Activated CD4-positive, alpha-beta T cell treated with anti-CD3 and anti-CD28 coated beads for 36 hours (primary cell): Measurements from ENCODE around the gene FCN1. TPM values are rescaled to one million over a fixed set of nuclear protein-coding genes. Genes with fewer than 3 reads are reported as not detected.

ENCODE experiments used
- ATAC-seq: fragments of 200-7000 bp; cut with Tn5 transposase; one replicate; pipeline ENCODE4 v1.10.0; 2021; ENCODE audit warnings: mild to moderate bottlenecking, moderate library complexity
- CTCF ChIA-PET: fragments of 350-600 bp; sonication (Branson Sonifier 250); formaldehyde crosslinking; loops from one replicate; lab custom pipeline; 2021; ENCODE audit warnings: antibody characterized with exemption; lab: Charles Lee
- POLR2A ChIA-PET: fragments of 350-600 bp; sonication (Branson Sonifier 250); formaldehyde crosslinking; loops from one replicate; lab custom pipeline; 2021; ENCODE audit warnings: antibody characterized with exemption, inconsistent platforms; lab: Charles Lee
- DNase-seq: peaks from one replicate; pipeline ENCODE4 v3.0.0-alpha.2; 2020
- H3K27ac Mint-ChIP-seq: one replicate; pipeline ENCODE4 v1.8.0; 2021; ENCODE audit warnings: mixed read lengths
- H3K27me3 Mint-ChIP-seq: one replicate; pipeline ENCODE4 v1.8.0; 2021; ENCODE audit warnings: mixed read lengths
- H3K36me3 Mint-ChIP-seq: one replicate; pipeline ENCODE4 v1.8.0; 2021; ENCODE audit warnings: low read depth, mixed read lengths
- H3K4me1 Mint-ChIP-seq: one replicate; pipeline ENCODE4 v1.8.0; 2021; ENCODE audit warnings: mixed read lengths
- H3K4me3 Mint-ChIP-seq: one replicate; pipeline ENCODE4 v1.8.0; 2021; ENCODE audit warnings: mild to moderate bottlenecking, moderate library complexity, mixed read lengths
- H3K9me3 Mint-ChIP-seq: one replicate; pipeline ENCODE4 v1.8.0; 2021; ENCODE audit warnings: low read depth, mixed read lengths
- intact Hi-C, 2 experiments: fragments of 100-400 bp; cut with DNase I in 1 of 2; cut with micrococcal nuclease in 1 of 2; formaldehyde crosslinking; loops; one replicate each; pipeline versions ENCODE4 v1.14.2 to v1.15.1; 2022 to 2024; cut with DNase I, micrococcal nuclease
- total RNA-seq, 2 experiments: library from RNA; stranded (reverse); gene quantifications; one replicate each; pipeline ENCODE4 v1.2.3, GENCODE V29; 2021

The FCN1 gene
- total RNA-seq, 2 experiments from 2014 or later, result not detected

DNA sequence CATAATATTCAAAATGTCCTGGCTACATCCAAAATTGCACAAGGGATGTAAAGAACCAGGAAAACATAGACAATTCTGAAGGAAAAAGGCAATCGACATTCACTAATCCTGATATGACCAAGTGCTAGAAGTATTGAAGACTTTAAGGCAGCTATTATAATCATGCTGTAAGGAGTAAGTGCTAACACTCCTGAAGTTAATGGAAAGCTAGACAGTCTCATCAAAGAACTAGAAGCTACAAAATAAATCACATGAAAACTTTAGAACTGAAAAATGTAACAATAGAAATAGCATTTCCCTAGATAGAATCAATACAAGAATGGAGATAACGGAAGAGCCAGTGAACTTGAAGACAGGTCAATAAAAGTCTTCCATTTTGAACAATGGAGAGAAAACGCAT, 18.5 kb downstream of the FCN1 start:
- Mint-ChIP-seq H3K36me3 (no peaks in the 10 kb centered on the region), H3K4me3 (no peak overlapping the region), H3K27me3 (peaks cover 14% of the 10 kb centered on the region), H3K4me1 (no peaks in the 10 kb centered on the region), H3K27ac (no peak overlapping the region), H3K9me3 (peaks cover 11% of the 10 kb centered on the region)
- DNase-seq, result no peak
- intact Hi-C loops, result no loop called here
- no peak for ATAC-seq
- POLR2A ChIA-PET, result no interaction called here
- CTCF ChIA-PET, result no interaction called here

DNA sequence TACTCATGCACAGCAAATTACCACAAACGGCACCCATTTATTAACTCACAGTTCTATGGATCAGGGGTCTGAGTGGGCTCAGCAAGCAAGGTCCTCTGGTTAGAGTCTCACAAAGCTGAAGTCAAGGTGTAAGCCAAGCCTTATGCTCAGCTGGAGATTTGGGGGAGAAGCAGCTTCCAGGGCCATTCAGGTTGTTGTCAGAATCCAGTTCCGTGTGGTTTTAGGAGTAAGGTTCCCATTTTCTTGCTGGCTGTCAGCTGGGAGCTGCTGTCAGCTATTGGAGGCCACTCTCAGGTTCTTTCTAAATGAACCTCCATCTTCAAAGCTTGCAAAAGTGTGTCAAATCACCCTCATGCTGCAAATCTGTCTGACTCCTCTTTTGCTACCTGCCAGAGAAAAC, 19.4 kb downstream of the FCN1 start:
- Mint-ChIP-seq H3K36me3 (no peaks in the 10 kb centered on the region), H3K4me3 (no peak overlapping the region), H3K27me3 (peaks cover 12% of the 10 kb centered on the region), H3K27ac (no peak overlapping the region), H3K4me1 (no peaks in the 10 kb centered on the region), H3K9me3 (peaks cover 11% of the 10 kb centered on the region)
- ChIA-PET CTCF (no interaction called here), POLR2A (no interaction called here)
- intact Hi-C loops, result no loop called here
- ATAC-seq (no peak), DNase-seq (no peak)

DNA sequence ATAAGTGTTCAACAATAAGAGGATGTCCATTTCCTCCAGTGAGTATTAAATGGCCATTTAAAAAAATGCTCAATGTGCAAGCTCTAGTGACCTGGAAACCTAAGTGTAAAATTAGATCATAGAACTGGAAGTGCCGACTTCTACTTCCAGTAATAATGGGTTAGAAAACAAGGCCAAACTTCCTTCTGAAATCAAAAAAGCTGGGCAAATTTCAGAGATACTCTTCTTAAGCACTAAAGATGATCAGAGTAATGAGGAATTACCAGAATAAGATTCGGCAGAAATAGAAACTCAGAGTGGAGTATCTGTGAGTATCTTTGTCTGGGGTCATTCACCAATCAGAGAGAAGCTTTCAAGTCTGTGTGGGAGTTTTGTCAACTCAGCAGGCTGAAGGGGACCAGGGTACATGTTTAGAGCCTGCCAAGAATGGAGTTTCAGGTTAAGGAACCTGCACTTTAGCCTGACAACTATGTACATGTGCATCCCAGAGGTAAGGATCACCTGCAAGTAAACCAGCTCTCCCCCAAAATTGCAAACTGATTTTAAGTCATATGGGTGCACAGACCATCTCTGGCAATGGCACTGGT, 20.0 kb downstream of the FCN1 start:
- Mint-ChIP-seq H3K4me1 (no peaks in the 10 kb centered on the region), H3K36me3 (no peaks in the 10 kb centered on the region), H3K27ac (no peak overlapping the region), H3K4me3 (no peak overlapping the region), H3K9me3 (peaks cover 11% of the 10 kb centered on the region), H3K27me3 (peaks cover 12% of the 10 kb centered on the region)
- ATAC-seq (no peak), DNase-seq (no peak)
- intact Hi-C loops, result no loop called here
- ChIA-PET CTCF (no interaction called here), POLR2A (no interaction called here)

DNA sequence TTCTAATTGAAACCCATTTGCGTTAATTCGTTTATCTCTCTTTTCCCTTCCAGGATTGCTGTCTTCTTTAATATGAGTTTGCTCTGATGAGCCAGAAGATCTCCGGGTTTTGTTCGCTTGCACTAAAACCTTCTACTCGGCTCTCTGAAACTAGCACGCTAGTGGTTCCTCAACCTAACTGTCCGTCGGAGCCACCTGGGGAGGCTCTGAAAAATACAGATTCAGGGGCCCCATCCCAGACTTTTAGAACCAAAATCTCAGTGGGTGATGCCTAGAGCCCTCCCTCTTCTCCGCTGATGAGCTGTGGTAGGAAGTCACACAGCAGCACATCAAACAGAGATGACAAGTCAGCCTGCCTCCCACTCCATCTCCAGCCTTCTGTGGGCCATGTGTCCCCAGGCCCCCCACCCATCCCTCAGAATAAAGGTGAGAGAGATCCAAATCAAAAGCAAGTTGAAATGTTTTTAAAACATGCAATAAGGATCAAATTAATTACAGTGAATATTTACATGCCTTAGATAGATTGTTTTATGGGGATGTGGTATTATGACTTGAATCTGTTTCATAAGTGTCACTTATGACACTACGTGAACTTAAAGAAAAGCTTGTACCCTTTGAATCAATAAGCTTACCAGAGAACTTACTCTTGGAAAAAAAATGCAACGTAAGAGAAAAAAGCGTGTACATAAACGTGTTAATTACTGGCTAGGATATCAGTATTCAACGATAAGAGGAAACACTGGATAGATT, 20.7 kb downstream of the FCN1 start:
- intact Hi-C loops, result no loop called here
- Mint-ChIP-seq H3K27me3 (peaks cover 12% of the 10 kb centered on the region), H3K36me3 (no peaks in the 10 kb centered on the region), H3K27ac (no peak overlapping the region), H3K4me1 (no peaks in the 10 kb centered on the region), H3K9me3 (peaks cover 11% of the 10 kb centered on the region), H3K4me3 (no peak overlapping the region)
- ATAC-seq, result no peak
- POLR2A ChIA-PET, result no interaction called here
- DNase-seq, result no peak
- CTCF ChIA-PET, result interaction anchor here (0.6 kb wide), 1 partner anchor 240 kb away, joined by 3 read pairs; no protein-coding TSS in a partner anchor

DNA sequence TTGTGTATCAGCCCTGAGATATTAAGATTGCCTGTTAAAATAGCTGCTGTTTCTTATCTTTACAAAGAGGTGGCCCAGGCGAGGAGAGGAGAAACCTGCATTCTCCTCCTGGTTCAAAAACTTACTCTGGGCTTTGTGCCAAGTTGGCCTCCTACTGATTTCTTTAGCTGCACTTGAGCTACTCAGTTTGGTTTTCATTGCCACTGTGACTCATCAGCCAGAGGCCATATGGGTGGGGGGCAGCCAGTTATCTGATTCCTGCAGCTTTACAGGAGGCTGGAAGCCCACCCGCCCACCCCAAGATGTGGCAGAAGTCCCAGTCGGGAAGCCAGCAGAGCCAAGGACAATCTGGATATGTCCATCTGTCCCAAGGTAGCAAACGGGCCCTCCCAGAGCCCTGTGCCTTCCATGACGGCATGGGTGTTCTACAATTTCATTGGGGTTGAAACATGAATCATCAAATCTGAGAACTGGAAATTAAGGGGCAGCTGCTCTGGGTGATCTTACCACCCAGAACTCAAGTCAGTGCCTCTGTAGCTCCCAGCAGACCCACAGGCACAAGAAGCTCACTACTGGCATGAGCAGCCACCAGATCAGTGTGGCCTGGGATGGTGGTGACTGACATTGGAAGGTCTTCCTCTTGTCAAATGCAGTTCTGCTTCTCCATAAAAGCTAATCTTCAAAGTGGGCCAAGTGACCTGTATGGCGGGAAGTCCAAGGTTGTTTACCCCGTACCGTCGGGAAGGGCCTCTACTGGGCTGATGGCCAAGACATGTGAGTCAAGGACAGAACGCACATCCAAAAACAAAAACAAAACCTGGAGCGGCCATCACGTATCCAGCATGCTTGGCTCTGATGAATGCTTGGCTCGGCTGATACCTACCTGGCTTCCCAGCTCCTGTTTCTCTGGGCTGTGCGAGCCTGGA, 21.5 kb downstream of the FCN1 start:
- H3K27me3 Mint-ChIP-seq, result peaks cover 11% of the 10 kb centered on the region

DNA sequence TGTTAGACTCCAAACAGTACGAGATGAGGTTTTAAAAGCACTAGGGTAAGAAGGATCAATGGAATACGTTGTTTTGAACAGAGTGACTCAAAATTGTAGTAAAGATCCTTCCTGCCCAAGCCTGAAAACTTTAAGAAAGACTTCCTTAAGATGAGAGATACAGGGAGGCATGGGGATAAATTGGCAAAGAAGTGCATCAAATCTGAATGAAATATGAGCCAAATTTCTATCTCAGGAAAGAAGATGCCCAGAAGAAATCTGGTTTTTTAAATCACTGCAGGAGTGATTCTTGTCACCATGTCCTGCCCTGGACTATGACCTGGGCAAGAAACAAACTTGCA, 22.2 kb downstream of the FCN1 start:
- ChIA-PET POLR2A (no interaction called here), CTCF (no interaction called here)
- H3K27me3 Mint-ChIP-seq, result peaks cover 11% of the 10 kb centered on the region
- H3K4me1 Mint-ChIP-seq, result no peaks in the 10 kb centered on the region
- DNase-seq (no peak), ATAC-seq (no peak)
- no peaks in the 10 kb centered on the region for H3K36me3 Mint-ChIP-seq
- H3K9me3 Mint-ChIP-seq, result peaks cover 11% of the 10 kb centered on the region
- no peak overlapping the region for H3K4me3 Mint-ChIP-seq
- no peak overlapping the region for H3K27ac Mint-ChIP-seq
- intact Hi-C loops, result no loop called here

More for the DNA sequence above, 21.5 kb downstream of the FCN1 start:
- DNase-seq (peak; percentile 23), ATAC-seq (no peak)
- no peak overlapping the region for H3K27ac Mint-ChIP-seq
- H3K4me1 Mint-ChIP-seq, result no peaks in the 10 kb centered on the region
- CTCF ChIA-PET, result interaction anchor here (0.6 kb wide), 1 partner anchor 240 kb away, joined by 3 read pairs; no protein-coding TSS in a partner anchor
- H3K9me3 Mint-ChIP-seq, result peaks cover 11% of the 10 kb centered on the region
- H3K4me3 Mint-ChIP-seq, result no peak overlapping the region
- H3K36me3 Mint-ChIP-seq, result no peaks in the 10 kb centered on the region
- intact Hi-C loops, result no loop called here
- POLR2A ChIA-PET, result no interaction called here

DNA sequence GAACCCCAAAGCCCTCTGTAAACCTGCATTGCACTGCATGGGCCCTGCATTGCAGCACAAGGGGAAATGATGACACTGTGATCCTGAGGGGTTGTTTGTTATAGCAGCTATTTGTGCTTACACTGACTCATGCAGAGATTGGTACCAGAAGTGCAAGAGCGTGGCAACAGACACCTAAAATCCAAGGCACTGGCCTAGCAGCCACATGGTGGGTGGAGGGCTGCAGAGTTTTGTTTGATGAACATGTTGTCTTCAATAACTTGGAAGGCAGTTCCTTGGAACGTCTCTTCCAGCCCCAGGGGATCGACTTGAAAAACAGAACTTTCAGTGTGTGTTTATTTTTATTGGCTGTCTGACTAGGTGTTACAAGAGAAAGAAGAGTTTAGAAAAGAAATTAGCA, 22.6 kb downstream of the FCN1 start:
- ATAC-seq, result no peak
- Mint-ChIP-seq H3K4me1 (no peaks in the 10 kb centered on the region), H3K27ac (no peak overlapping the region), H3K4me3 (no peak overlapping the region), H3K9me3 (peaks cover 11% of the 10 kb centered on the region), H3K27me3 (peaks cover 11% of the 10 kb centered on the region), H3K36me3 (no peaks in the 10 kb centered on the region)
- intact Hi-C loops, result no loop called here
- DNase-seq, result no peak
- POLR2A ChIA-PET, result no interaction called here
- CTCF ChIA-PET, result no interaction called here

DNA sequence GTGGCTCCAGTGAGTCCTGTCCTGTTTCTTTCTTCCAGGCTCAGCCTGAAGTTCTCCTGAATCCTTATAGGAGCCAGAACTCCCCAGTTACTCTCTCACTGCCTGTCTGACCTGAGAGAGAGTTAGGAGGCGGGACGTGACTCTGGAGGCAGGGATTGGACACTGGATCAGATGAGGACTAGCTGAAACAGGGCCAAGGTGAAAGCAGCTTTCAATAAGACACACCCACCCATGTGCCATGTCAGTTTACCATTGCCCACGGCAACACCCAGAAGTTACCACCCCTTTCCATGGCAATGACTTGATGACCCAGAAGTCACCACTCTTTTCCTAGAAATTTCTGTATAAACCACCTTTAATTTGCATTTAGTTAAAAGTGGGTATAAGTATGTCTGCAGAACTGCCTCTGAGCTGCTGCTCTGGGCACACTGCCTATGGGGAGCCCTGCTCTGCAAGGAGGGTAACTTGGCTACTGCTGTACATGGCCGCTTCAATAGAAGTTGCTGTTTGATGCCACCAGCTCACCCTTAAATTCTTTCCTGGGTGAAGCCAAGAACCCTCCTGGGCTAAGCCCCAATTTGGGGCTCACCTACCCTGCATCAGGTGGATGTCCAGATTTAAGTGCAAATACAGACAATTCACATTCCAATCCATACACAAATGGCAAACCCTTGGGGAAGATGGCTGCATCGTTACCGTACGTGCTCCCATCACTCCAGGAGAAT, 23.4 kb downstream of the FCN1 start:
- H3K27me3 Mint-ChIP-seq, result peaks cover 11% of the 10 kb centered on the region
- H3K4me3 Mint-ChIP-seq, result no peak overlapping the region
- ChIA-PET POLR2A (no interaction called here), CTCF (no interaction called here)
- peaks cover 11% of the 10 kb centered on the region for H3K9me3 Mint-ChIP-seq
- H3K4me1 Mint-ChIP-seq, result no peaks in the 10 kb centered on the region
- no peak overlapping the region for H3K27ac Mint-ChIP-seq
- ATAC-seq, result no peak
- no peak for DNase-seq
- intact Hi-C loops, result no loop called here
- no peaks in the 10 kb centered on the region for H3K36me3 Mint-ChIP-seq

DNA sequence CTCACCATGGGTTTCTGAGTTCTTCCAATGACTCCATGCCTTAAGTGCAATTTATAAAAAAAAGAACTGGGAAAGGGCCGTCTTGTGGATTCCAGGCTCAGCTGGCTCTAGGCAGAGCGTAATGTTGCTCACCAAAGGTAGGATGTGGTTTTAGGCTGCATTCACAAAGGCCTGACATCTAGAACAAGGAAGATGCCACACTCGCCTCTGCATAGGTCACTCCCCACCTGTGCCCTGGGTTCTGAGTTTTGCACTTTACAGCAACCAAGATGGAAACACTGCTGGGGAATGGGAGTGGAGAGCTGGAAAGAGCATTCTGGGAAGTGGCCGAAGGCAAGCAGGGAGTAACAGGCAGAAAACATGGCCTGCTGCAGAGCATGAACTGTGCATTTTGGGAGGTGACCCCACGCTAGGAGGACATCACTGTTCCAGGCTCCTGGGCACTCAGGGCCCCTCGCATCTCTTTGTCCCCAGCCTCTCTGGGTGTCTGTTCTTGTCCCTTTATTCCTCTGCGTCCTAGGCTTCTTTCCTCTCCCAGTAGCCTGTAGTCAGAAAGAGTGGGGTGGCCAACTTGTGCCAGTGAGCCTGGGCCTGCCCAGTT, 24.8 kb downstream of the FCN1 start:
- Mint-ChIP-seq H3K9me3 (peaks cover 6% of the 10 kb centered on the region), H3K4me1 (no peaks in the 10 kb centered on the region), H3K27ac (no peak overlapping the region), H3K27me3 (peaks cover 7% of the 10 kb centered on the region), H3K4me3 (no peak overlapping the region), H3K36me3 (no peaks in the 10 kb centered on the region)
- ATAC-seq, result no peak
- no peak for DNase-seq
- ChIA-PET CTCF (no interaction called here), POLR2A (no interaction called here)
- intact Hi-C loops, result no loop called here

DNA sequence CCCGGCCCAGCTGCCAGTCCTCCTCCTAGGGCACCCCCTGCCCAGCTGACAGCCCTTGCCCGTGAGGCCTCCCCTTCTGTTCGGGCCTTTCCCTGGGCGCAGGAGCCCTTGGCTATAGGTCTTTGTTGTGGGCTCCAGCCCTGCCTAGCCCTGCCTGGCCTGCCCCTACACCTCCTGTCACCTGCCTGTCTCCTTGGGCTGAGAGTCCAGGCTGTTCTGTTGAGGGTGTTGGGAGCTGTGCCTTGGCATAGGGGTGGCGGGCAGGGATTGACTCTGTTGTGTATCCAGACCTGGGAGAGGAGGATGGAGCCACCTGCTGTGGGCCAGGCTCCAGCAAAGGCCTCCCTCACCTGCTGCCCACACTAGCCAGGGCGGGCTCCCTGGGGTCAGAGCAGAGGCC, 25.5 kb downstream of the FCN1 start:
- Mint-ChIP-seq H3K9me3 (peaks cover 6% of the 10 kb centered on the region), H3K27ac (no peak overlapping the region), H3K27me3 (peaks cover 7% of the 10 kb centered on the region), H3K4me1 (no peaks in the 10 kb centered on the region), H3K36me3 (no peaks in the 10 kb centered on the region), H3K4me3 (no peak overlapping the region)
- DNase-seq (no peak), ATAC-seq (no peak)
- CTCF ChIA-PET, result no interaction called here
- intact Hi-C loops, result no loop called here
- POLR2A ChIA-PET, result no interaction called here

DNA sequence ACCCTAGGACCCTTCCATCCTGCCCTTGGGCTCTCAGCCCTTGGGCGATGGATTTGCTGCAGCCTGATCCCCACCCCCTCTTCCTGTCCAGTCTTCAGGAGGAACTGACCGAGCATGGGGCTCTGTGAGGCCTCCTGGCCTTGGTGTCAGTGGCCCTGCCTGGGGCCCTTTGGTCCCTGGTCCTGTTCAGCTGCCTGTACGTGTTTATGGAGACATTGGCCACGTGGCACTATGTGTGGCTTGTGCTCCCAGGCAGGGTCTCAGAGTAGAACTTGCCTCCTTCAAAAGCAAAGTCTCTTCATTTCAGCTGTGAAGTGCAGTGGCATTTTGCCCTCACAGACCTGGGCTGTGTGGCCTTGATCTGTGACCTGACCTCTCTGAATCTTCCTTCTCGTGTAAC, 26.0 kb downstream of the FCN1 start:
- intact Hi-C loops, result no loop called here
- ATAC-seq (no peak), DNase-seq (no peak)
- no peak overlapping the region for H3K4me3 Mint-ChIP-seq
- peaks cover 6% of the 10 kb centered on the region for H3K9me3 Mint-ChIP-seq
- ChIA-PET POLR2A (no interaction called here), CTCF (no interaction called here)
- H3K36me3 Mint-ChIP-seq, result no peaks in the 10 kb centered on the region
- peaks cover 7% of the 10 kb centered on the region for H3K27me3 Mint-ChIP-seq
- H3K4me1 Mint-ChIP-seq, result no peaks in the 10 kb centered on the region
- no peak overlapping the region for H3K27ac Mint-ChIP-seq
